GM21367 (cell line): ENCODE data around the gene KRT13.

Experiments used
- ATAC-seq: cut with Tn5 transposase; IDR thresholded peaks from one replicate; pipeline ENCODE4 v1.9.1; 2021; ENCODE audit not compliant: unreplicated experiment

The KRT13 gene

GRCh38 chr17:41537990-41538389 lies 32.6 kb upstream of the KRT13 start:
- ATAC-seq: no peak

GRCh38 chr17:41537614-41537954 lies 32.2 kb upstream of the KRT13 start:
- no peak for ATAC-seq

GRCh38 chr17:41536741-41537613 lies 31.6 kb upstream of the KRT13 start:
- no peak for ATAC-seq

GRCh38 chr17:41535764-41536481 lies 30.5 kb upstream of the KRT13 start:
- no peak for ATAC-seq

- no peak for ATAC-seq
Measured at GRCh38 chr17:41534899-41535546, 29.6 kb upstream of the KRT13 start.

GRCh38 chr17:41533613-41534012 lies 28.2 kb upstream of the KRT13 start:
- no peak for ATAC-seq

- no peak for ATAC-seq
Measured at GRCh38 chr17:41532947-41533570, 27.6 kb upstream of the KRT13 start.

- no peak for ATAC-seq
Measured at GRCh38 chr17:41531993-41532392, 26.6 kb upstream of the KRT13 start.

GRCh38 chr17:41530062-41531048 lies 24.9 kb upstream of the KRT13 start:
- no peak for ATAC-seq

- no peak for ATAC-seq
Measured at GRCh38 chr17:41529491-41529915, 24.1 kb upstream of the KRT13 start.

- no peak for ATAC-seq
Measured at GRCh38 chr17:41528959-41529353, 23.5 kb upstream of the KRT13 start.

GRCh38 chr17:41527063-41528023 lies 21.9 kb upstream of the KRT13 start:
- ATAC-seq: no peak

- no peak for ATAC-seq
Measured at GRCh38 chr17:41524261-41524660, 18.8 kb upstream of the KRT13 start.

- ATAC-seq: no peak
Measured at GRCh38 chr17:41523787-41524186, 18.4 kb upstream of the KRT13 start.

GRCh38 chr17:41523225-41523593 lies 17.8 kb upstream of the KRT13 start:
- ATAC-seq: no peak

- no peak for ATAC-seq
Measured at GRCh38 chr17:41522301-41523224, 17.2 kb upstream of the KRT13 start.

- ATAC-seq: no peak
Measured at GRCh38 chr17:41521574-41522261, 16.3 kb upstream of the KRT13 start.
